HG02588 (cell line): ENCODE results near the gene CD34.

Source experiments
- ATAC-seq: cut with Tn5 transposase; IDR thresholded peaks from one replicate; pipeline ENCODE4 v1.9.1; 2021; ENCODE audit warnings: mild to moderate bottlenecking, moderate library complexity; ENCODE audit not compliant: unreplicated experiment

CD34 gene

GRCh38 chr1:207901041-207901653 lies 9.8 kb downstream of the CD34 start:
- ATAC-seq = no peak

GRCh38 chr1:207898836-207899235 lies 12.1 kb downstream of the CD34 start:
- no peak for ATAC-seq

DNA sequence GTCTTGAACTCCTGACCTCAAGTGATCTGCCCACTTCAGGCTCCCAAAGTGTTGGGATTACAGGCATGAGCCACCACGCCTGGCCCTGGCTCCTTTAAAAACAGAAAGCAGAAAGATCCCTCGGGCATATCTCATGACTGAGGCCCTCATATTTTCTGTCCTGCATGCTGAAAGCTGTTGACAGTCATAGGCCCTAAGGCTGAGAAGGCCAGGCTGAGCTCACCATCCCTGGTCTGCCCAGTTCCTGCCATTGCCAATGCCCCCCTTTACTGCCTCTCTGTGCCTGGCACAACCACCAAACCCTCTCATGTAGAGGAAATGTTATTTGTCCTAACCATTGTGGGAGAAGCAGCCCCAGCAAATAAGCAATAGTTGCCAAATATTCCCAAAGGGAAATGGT lies 12.7 kb downstream of the CD34 start:
- no peak for ATAC-seq

DNA sequence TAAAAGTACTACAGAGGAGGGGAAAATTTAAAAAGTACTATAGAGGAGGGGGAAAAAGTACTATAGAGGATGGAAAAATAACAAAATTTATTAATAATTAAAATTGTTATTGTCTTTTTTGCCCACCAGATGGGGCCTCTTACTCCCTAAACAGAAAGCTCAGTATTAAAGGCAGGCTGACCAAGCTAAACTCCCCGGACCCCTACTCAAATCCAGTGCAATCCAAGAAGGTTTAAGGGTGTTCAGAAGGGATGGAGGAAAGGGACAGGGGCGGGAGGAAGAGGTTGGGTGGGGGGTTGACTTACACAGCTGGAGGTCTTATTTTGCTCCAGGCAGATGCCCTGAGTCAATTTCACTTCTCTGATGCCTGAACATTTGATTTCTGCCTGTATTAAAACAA lies 13.7 kb downstream of the CD34 start:
- ATAC-seq = no peak

GRCh38 chr1:207896547-207896946 lies 14.4 kb downstream of the CD34 start:
- no peak for ATAC-seq

GRCh38 chr1:207894704-207895103 lies 16.2 kb downstream of the CD34 start:
- no peak for ATAC-seq

DNA sequence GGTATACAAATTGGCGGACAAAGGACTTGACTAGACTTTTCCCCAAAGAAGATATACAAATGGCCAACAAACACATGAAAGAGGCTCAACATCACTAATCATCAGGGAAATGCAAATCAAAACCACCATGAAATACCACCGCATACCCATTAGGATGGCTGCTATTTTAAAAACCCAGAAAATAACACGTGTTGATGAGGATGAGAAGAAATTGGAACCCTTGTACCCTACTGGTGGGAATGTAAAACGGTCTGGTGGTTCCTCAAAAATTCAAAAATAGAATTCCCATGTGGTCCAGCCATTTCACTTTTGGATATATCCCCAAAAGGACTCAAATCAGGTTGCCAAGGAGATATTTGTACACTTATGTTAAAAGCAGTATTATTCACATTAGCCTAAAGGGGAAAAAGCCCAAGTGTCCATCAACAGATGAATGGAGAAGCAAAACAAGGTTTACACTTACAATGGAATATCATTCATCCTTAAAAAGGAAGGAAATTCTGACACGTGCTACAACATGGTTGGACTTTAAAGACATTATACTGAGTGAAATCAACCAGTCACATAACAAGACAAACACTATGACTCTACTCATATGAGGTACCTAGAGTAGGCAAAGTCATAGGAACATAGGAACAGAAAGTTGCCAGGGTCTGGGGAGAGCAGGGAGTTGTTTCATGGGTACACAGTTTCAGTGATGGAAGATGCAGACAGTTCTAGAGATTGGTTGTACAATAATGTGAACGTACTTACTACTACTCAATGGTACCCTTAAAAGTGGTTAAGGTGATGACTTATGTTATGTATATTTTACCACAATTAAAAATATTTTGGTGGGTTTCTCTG lies 17.0 kb downstream of the CD34 start:
- no peak for ATAC-seq

GRCh38 chr1:207892764-207893163 lies 18.2 kb downstream of the CD34 start:
- ATAC-seq = no peak

DNA sequence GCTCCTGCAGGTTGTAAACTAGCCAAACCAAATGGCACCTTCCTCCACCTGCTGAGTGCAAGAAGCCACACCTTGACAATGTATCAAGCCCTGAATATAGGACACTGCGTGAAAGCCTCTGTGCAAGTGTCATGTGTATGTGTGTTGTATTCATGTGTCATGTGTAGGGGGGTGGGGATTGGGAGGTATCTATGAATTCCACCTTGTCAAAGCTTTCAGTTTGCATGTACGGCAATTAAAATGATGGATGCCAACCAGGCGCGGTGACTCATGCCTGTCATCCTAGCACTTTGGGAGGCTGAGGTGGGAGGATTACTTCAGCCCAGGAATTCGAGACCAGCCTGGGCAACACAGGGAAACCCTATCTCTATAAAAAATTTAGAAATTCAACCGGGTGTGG lies 19.8 kb downstream of the CD34 start:
- ATAC-seq = no peak

GRCh38 chr1:207890136-207890738 lies 20.7 kb downstream of the CD34 start:
- no peak for ATAC-seq

- no peak for ATAC-seq
Measured at GRCh38 chr1:207888652-207889051, 22.3 kb downstream of the CD34 start.

DNA sequence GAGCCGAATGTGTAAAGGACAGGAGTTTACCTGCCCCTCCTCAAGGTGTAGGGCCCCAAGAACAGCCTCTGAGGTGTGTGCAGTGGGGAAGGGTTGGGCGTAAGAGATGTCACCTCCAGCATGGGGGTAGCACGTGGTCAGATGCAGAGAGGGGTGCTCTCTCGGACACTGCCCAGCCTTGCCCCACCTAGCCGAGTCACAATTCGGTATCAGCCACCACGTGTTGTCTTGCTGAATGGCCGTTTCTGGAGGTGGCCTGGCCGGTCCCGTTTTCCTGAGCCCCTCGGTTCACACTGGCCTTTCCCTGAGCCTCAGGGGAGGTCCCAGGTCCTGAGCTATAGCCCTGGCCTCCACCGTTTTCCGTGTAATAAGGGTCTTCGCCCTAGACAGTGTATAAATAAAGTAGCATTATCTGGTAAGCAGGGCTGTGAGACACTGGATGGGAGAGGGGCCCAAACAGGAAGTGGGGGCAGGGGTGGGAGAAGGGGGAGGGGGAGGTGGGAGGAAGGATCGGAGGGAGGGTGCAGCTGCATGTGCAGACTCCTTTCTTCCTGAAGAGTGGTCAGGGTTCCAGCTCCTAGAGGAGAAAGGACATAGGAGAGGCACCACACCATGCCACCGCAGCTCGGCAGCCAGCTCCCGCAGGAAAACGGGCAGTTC lies 23.3 kb downstream of the CD34 start:
- ATAC-seq = no peak

GRCh38 chr1:207886227-207886626 lies 24.7 kb downstream of the CD34 start:
- no peak for ATAC-seq

DNA sequence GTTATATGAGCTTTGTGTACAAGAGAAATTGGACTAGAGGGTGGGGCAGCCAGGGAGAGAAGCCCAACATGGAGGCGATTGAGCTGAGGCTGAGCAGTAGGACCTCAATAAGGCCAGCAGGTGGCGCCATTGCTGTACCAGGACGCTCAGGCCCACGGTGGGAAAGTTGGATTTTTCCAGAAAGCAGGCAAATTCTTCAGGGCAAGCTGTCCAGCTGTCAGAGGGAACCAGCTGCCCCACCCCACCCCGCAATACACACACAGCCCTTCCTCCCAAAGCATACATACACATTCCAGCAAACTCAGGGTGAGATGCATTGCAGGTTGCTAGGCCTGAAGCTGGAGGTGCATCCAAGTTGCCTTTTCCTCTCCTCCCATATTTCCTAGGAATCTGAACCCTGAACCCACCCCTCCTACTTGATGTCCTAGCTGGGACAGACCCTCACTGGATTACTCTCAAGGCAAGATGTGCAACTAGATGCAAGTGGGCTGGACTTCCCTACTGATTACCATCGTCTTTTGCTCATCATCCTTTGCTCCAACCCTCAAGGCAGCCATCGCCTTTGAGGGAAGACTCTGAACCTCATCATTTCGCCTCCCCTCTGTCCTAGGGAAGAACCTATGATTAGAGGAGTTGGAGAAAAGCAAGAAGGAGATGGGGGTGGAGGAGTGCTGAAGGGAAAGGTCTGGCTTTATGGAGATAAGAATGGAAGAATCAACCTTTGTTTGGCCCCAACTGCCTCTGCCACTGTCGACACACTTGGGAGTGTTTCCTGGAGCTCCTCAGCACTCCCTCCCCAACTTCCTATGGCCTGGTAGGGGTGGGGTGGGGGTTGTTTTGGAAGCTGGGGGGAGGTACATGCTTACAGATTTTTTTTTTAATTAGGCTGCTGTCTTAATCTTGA lies 25.5 kb downstream of the CD34 start:
- ATAC-seq = no peak

DNA sequence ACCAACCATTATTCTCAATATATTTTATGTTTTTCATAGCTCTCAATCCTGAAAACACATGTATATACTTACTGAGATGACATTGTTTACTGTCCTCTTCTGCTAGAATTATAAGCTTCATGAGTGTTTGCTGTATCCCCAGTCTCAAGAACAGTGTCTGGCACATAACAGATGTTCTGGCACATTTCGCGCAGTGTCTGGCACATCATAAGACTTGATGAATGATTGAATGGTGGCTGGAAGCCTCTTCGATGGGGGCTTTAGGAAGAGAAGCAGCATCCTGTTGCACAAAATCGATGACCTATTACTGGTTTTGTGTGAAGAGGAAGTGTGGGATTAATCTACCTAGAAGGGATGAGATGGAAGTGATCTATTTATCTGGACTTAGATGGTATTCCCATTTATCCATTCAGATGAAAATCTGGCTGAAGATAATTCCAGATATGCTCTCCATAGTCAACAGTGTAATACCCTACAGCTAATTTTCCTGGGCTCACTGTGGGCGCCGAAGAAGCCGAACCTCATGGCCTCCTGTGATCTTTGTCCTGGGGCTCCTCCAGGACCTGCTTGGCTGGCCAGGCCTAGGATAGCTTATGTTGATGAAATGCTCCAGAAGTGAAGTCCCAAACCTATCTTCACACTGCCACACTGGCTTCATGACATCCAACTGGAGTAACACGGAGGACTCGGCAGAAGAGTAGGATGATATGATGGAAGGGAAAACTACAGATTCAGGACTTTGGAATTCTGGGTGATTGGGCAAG lies 26.5 kb downstream of the CD34 start:
- ATAC-seq = no peak

DNA sequence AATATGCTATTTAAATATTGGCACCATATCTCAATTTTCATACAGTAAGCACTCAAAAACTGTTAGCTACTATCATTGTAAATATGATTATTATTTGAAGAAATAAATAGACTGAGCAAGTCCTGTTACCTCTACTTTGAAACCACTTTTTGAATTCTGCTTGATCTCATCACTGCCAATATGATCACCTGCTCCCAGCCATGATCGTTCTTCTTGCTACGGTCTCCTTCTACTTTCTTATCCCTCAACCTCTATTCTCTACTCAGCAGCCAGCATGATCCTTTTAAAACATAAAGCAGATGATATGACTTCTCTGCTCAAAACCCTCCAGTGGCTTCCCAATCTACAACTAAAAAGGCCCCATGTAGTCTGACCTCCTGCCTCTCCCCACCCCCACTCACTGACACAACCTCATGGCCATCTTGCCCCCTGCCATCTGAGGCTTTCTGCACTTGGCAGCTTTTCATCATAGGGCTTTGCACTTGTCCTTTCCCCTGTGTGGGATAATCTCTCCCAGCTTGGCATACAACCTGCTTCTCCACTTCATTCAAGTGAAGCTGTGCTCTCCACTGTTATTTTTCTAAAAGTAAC lies 27.2 kb downstream of the CD34 start:
- no peak for ATAC-seq

GRCh38 chr1:207883104-207883651 lies 27.7 kb downstream of the CD34 start:
- ATAC-seq = peak; percentile 65

DNA sequence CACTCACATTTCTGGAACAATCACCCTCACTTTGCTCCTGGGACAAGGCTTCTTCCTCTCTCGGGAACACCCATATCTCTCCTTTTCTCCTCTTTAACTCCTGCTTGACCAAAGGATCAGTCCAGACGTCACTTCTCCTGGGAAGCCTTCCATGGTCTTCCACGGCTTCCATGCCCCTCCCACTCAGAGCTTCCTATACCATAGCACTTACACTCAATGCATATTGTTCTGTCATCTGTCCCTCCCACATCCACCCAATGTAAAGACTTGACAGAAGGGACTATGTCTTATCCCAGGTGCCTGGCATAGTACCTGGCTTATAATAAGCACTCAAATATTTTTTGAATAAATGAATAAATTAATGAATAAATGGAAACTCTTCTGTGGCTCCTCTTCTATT lies 28.2 kb downstream of the CD34 start:
- ATAC-seq = peak; percentile 16

GRCh38 chr1:207878939-207879338 lies 32.0 kb downstream of the CD34 start:
- ATAC-seq = no peak
